H9 (cell line): ENCODE data around the gene ERN1. TPM values are rescaled to one million over a fixed set of nuclear protein-coding genes. Genes with fewer than 3 reads are reported as not detected.
A peak's percentile ranks its signal among the peaks of the same experiment; 100 is the strongest.

Experiments
- DNase-seq: peaks from one replicate; pipeline ENCODE4 v3.0.0-alpha.2; 2017
- H2AFZ ChIP-seq: one replicate; pipeline ENCODE4 v1.6.1; 2013; ENCODE audit warnings: mild to moderate bottlenecking, low read length, control low read depth, moderate library complexity
- H2AK5ac ChIP-seq: 2 replicates; pipeline ENCODE4 v1.6.1; 2013; ENCODE audit warnings: low read length, control low read depth, mixed read lengths; ENCODE audit not compliant: insufficient read length
- H2BK120ac ChIP-seq: one replicate; pipeline ENCODE4 v1.6.1; 2013; ENCODE audit warnings: low read depth, mild to moderate bottlenecking, low read length, control low read depth, inconsistent platforms; ENCODE audit not compliant: poor library complexity, severe bottlenecking
- H2BK12ac ChIP-seq: 2 replicates; pipeline ENCODE4 v1.6.1; 2013; ENCODE audit warnings: low read length, control low read depth, mixed read lengths, low read depth; ENCODE audit not compliant: insufficient read length
- H2BK15ac ChIP-seq: 2 replicates; pipeline ENCODE4 v1.6.1; 2013; ENCODE audit warnings: low read depth, low read length, control low read depth
- H2BK20ac ChIP-seq: one replicate; pipeline ENCODE4 v1.6.1; 2013; ENCODE audit warnings: low read depth, mild to moderate bottlenecking, low read length, control low read depth, inconsistent platforms; ENCODE audit not compliant: poor library complexity, severe bottlenecking
- H2BK5ac ChIP-seq: 2 replicates; pipeline ENCODE4 v1.6.1; 2013; ENCODE audit warnings: low read length, control low read depth, mixed read lengths; ENCODE audit not compliant: insufficient read length
- H3K14ac ChIP-seq: 2 replicates; pipeline ENCODE4 v1.6.1; 2013; ENCODE audit warnings: low read length, control low read depth; ENCODE audit not compliant: insufficient read depth
- H3K18ac ChIP-seq: 2 replicates; pipeline ENCODE4 v1.6.1; 2013; ENCODE audit warnings: low read depth, mild to moderate bottlenecking, mixed read lengths, low read length, control low read depth; ENCODE audit not compliant: insufficient read length
- H3K23ac ChIP-seq: 2 replicates; pipeline ENCODE4 v1.6.1; 2013; ENCODE audit warnings: low read length, control low read depth, mixed read lengths, low read depth; ENCODE audit not compliant: insufficient read length
- H3K23me2 ChIP-seq: 2 replicates; pipeline ENCODE4 v1.6.1; 2013; ENCODE audit warnings: low read depth, mild to moderate bottlenecking, mixed read lengths, low read length, control low read depth; ENCODE audit not compliant: insufficient read length, poor library complexity, severe bottlenecking
- H3K27ac ChIP-seq: 2 replicates; pipeline ENCODE4 v1.5.1; 2013; ENCODE audit warnings: low read length, control low read depth, mixed read lengths, low read depth; ENCODE audit not compliant: insufficient read length
- H3K27me3 ChIP-seq: 2 replicates; pipeline ENCODE4 v1.6.1; 2013; ENCODE audit warnings: low read length, control low read depth, inconsistent platforms; ENCODE audit not compliant: insufficient read depth
- H3K4ac ChIP-seq: 2 replicates; pipeline ENCODE4 v1.6.1; 2013; ENCODE audit warnings: low read depth, mild to moderate bottlenecking, control low read depth, inconsistent platforms, low read length, moderate library complexity
- H3K4me1 ChIP-seq: 2 replicates; pipeline ENCODE4 v1.6.1; 2013; ENCODE audit warnings: low read length, control low read depth, inconsistent platforms; ENCODE audit not compliant: insufficient read depth
- H3K4me2 ChIP-seq: 2 replicates; pipeline ENCODE4 v1.6.1; 2013; ENCODE audit warnings: low read length, control low read depth, mixed read lengths; ENCODE audit not compliant: insufficient read length, insufficient read depth
- H3K56ac ChIP-seq: 2 replicates; pipeline ENCODE4 v1.6.1; 2013; ENCODE audit warnings: low read depth, mild to moderate bottlenecking, mixed read lengths, low read length, control low read depth; ENCODE audit not compliant: insufficient read length
- H3K79me1 ChIP-seq: 2 replicates; pipeline ENCODE4 v1.6.1; 2013; ENCODE audit warnings: low read depth, mild to moderate bottlenecking, moderate library complexity, low read length, control low read depth, inconsistent platforms; ENCODE audit not compliant: insufficient read depth, poor library complexity, severe bottlenecking
- H3K79me2 ChIP-seq: 2 replicates; pipeline ENCODE4 v1.6.1; 2013; ENCODE audit warnings: low read length, control low read depth, inconsistent platforms; ENCODE audit not compliant: insufficient read depth
- H3K9ac ChIP-seq: 2 replicates; pipeline ENCODE4 v1.6.1; 2013; ENCODE audit warnings: low read length, control low read depth, mixed read lengths; ENCODE audit not compliant: insufficient read length; ENCODE audit errors: extremely low read depth
- H3K9me3 ChIP-seq: one replicate; pipeline ENCODE4 v1.6.1; 2013; ENCODE audit warnings: low read depth, low read length, inconsistent platforms; ENCODE audit not compliant: control insufficient read depth
- H3T11ph ChIP-seq: one replicate; pipeline ENCODE4 v1.6.1; 2013; ENCODE audit warnings: mild to moderate bottlenecking, low read length, control low read depth, inconsistent platforms
- H4K20me1 ChIP-seq: one replicate; pipeline ENCODE4 v1.6.1; 2013; ENCODE audit not compliant: control insufficient read depth, insufficient read length, insufficient read depth
- H4K5ac ChIP-seq: 2 replicates; pipeline ENCODE4 v1.6.1; 2013; ENCODE audit warnings: low read depth, mild to moderate bottlenecking, mixed read lengths, low read length, control low read depth; ENCODE audit not compliant: insufficient read length
- H4K8ac ChIP-seq: replicated peaks from 2 replicates; pipeline ENCODE4 v1.6.1; 2013; ENCODE audit warnings: low read length, control low read depth, mixed read lengths, low read depth; ENCODE audit not compliant: insufficient read length
- H4K91ac ChIP-seq: 2 replicates; pipeline ENCODE4 v1.6.1; 2013; ENCODE audit warnings: low read depth, mild to moderate bottlenecking, moderate library complexity, mixed read lengths, low read length, control low read depth; ENCODE audit not compliant: insufficient read length
- H3K27ac Mint-ChIP-seq, 3 experiments: 2 replicates in 2 of 3; 3 replicates in 1 of 3; pipeline ENCODE4 v1.8.0; 2020 to 2021; ENCODE audit warnings: mixed read lengths in 3 of 3, mild to moderate bottlenecking in 1 of 3, moderate library complexity in 1 of 3
- H3K27me3 Mint-ChIP-seq: 2 replicates; pipeline ENCODE4 v1.8.0; 2021; ENCODE audit warnings: low read depth, mild to moderate bottlenecking, moderate library complexity, mixed read lengths
- H3K36me3 Mint-ChIP-seq, 3 experiments: 2 replicates in 2 of 3; 3 replicates in 1 of 3; pipeline ENCODE4 v1.8.0; 2020 to 2021; ENCODE audit warnings: low read depth in 3 of 3, mixed read lengths in 3 of 3; ENCODE audit not compliant: insufficient read depth in 1 of 3
- H3K4me1 Mint-ChIP-seq, 2 experiments: 2 replicates each; pipeline ENCODE4 v1.8.0; 2020; ENCODE audit warnings: mixed read lengths in 2 of 2
- H3K4me3 Mint-ChIP-seq, 2 experiments: 2 replicates in 1 of 2; 3 replicates in 1 of 2; pipeline ENCODE4 v1.8.0; 2020 to 2021; ENCODE audit warnings: mild to moderate bottlenecking in 2 of 2, mixed read lengths in 2 of 2, moderate library complexity in 1 of 2
- H3K9me3 Mint-ChIP-seq, 2 experiments: 2 replicates in 1 of 2; 3 replicates in 1 of 2; pipeline ENCODE4 v1.8.0; 2020; ENCODE audit warnings: mild to moderate bottlenecking in 2 of 2, mixed read lengths in 2 of 2, moderate library complexity in 1 of 2
- WGBS: extraction: QIAGEN DNeasy Blood & Tissue Kit; methylation state at CpG from one replicate; pipeline ENCODE4 v1.1.7; 2013; ENCODE audit warnings: missing lambda C conversion rate, low lambda C conversion rate, mixed read lengths; ENCODE audit not compliant: insufficient read length; ENCODE audit errors: extremely low coverage; 5-methylcytosine and 5-hydroxymethylcytosine counted together
- total RNA-seq: library from RNA; stranded (reverse); gene quantifications from 2 replicates; pipeline ENCODE4 v1.2.1, GENCODE V29; 2021
- TF ChIP-seq, protein P1 (sequence below): fragments of 200-600 bp; sonication (generic); conservative IDR thresholded peaks from 3 replicates; pipeline ENCODE4 v1.8.0; 2021; ENCODE audit warnings: antibody characterized with exemption, mild to moderate bottlenecking

Gene ERN1
- total RNA-seq, 1 experiment from 2014 or later, result 5.0 TPM

DNA sequence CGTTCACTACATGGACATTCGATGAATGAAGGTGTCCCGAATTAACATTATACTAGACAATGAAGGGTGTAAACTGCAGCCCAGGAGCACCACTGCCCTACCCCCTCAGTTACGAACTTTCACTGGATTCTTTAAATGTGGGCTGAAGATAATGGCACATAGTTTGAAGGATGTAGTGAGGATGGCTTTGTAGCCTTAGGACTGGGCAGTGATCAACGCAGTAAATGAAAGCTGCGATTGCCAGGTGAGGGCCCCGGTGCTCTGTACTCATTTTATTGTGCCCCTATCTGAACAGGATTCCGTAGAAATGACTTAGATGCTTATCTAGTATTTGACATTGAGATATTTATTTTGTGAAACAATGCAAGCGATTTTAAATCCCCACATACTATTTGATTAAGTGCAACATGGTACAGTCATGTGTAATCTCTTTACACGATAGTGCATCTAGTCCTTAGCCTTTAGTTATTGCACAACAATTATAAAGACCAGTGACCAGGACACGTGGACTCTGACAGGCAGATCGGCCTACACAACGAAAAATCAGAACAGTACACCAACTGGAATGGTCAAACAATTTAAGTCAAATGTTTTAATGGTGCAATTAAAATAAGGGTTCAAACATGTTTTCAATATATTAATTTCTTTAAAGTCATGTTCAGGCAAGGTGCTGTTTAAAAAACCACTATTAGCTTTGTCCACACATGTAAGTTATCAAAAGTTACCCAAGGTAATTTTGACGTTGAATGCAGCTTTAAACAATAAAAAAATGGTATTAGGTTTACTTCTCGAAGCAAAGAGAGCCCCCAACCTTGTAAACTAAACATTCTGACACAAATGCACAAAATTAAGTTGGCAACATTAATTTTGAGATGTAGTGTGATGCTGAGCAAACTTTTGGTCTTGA lies 17.4 kb upstream of the ERN1 start:
- no peaks in the 10 kb centered on the region; the same call in 1 of the 2 replicates for H3K27me3 Mint-ChIP-seq
- no peaks in the 10 kb centered on the region; a peak in 1 of 5 replicates for H3K9me3 Mint-ChIP-seq
- peak overlapping the region; percentile 54 for H4K5ac ChIP-seq
- H3K9me3 ChIP-seq, result no peaks in the 10 kb centered on the region
- no peaks in the 10 kb centered on the region for H3K79me2 ChIP-seq
- no peak overlapping the region for H4K8ac ChIP-seq
- H3K4me2 ChIP-seq, result peak overlapping the region; percentile 89
- H3K4me1 Mint-ChIP-seq, result peaks cover 16 to 21% of the 10 kb centered on the region in 2 experiments
- no peaks in the 10 kb centered on the region for H3K79me1 ChIP-seq
- peak overlapping the region; percentile 10; the same call in 1 of the 2 replicates for H3K14ac ChIP-seq
- H2AFZ ChIP-seq, result no peak overlapping the region
- peak overlapping the region in 1 of 3 experiments; percentile 91; a peak in 4 of 7 replicates for H3K27ac Mint-ChIP-seq
- H3K56ac ChIP-seq, result peak overlapping the region; percentile 15
- no peak overlapping the region for H4K91ac ChIP-seq
- H2BK20ac ChIP-seq, result no peak overlapping the region
- no peak overlapping the region for H2BK12ac ChIP-seq
- no peak overlapping the region for H3K18ac ChIP-seq
- peak overlapping the region; percentile 75 for H3K27ac ChIP-seq
- H2AK5ac ChIP-seq, result no peak overlapping the region
- no CpG with 5 or more reads among the region's 15 CpGs for WGBS
- H3K36me3 Mint-ChIP-seq, result peaks cover 0 to 18% (median 12%) of the 10 kb centered on the region in 3 experiments; a peak in 6 of 7 replicates
- H2BK120ac ChIP-seq, result no peak overlapping the region
- no peak overlapping the region for H2BK15ac ChIP-seq
- H3K4me3 Mint-ChIP-seq, result peak overlapping the region in 1 of 2 experiments; percentile 41; a peak in 2 of 5 replicates
- H2BK5ac ChIP-seq, result no peak overlapping the region
- no peaks in the 10 kb centered on the region; the same call in 1 of the 2 replicates for H3K4me1 ChIP-seq
- H3K4ac ChIP-seq, result no peak overlapping the region
- TF ChIP-seq, protein P1, sequence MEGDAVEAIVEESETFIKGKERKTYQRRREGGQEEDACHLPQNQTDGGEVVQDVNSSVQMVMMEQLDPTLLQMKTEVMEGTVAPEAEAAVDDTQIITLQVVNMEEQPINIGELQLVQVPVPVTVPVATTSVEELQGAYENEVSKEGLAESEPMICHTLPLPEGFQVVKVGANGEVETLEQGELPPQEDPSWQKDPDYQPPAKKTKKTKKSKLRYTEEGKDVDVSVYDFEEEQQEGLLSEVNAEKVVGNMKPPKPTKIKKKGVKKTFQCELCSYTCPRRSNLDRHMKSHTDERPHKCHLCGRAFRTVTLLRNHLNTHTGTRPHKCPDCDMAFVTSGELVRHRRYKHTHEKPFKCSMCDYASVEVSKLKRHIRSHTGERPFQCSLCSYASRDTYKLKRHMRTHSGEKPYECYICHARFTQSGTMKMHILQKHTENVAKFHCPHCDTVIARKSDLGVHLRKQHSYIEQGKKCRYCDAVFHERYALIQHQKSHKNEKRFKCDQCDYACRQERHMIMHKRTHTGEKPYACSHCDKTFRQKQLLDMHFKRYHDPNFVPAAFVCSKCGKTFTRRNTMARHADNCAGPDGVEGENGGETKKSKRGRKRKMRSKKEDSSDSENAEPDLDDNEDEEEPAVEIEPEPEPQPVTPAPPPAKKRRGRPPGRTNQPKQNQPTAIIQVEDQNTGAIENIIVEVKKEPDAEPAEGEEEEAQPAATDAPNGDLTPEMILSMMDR, result no peak
- no peaks in the 10 kb centered on the region for H4K20me1 ChIP-seq
- H3K23ac ChIP-seq, result no peak overlapping the region
- no peak for DNase-seq
- peaks cover 7% of the 10 kb centered on the region for H3K23me2 ChIP-seq
- H3K27me3 ChIP-seq, result no peaks in the 10 kb centered on the region
- H3K9ac ChIP-seq, result peak overlapping the region; percentile 99
- H3T11ph ChIP-seq, result no peak overlapping the region
